HG03457 (cell line): ENCODE data around the gene KIF26A.

ENCODE experiments used
- ATAC-seq: cut with Tn5 transposase; IDR thresholded peaks from one replicate; pipeline ENCODE4 v1.9.1; 2021; ENCODE audit warnings: moderate number of reproducible peaks; ENCODE audit not compliant: unreplicated experiment

Gene KIF26A

GRCh38 chr14:104101086-104101621, 37.2 kb upstream of the KIF26A start:
- no peak for ATAC-seq

DNA sequence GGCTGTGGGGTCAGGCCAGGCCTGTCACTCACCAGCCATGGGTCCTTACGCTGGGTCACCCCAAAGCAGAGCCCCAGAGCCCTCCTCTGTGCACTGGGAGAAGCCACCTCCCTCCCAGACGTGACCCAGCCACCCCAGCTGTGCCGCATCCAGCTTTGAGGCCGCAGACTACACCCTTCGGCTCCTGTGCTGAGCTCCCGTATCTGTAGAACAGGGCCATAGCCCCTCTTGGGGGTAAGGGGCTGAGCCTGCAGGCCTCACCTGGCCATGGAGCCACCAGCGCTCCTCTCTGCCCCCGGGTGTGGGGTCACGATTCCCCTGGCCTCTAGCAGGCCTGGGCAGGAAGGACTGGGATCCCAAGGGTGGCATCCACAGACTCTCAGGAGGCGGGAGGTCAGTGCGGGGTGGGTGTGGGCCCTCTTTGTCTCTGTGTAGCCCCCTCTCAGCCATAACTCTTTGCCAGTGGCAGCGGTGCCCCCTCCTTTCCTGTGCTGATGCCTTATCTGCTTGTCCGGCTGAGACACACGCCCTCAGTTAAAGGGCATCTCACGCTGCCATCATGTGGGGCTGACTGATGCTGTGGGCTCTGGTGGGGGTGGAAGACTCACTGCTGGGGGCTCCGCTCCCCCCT, 36.6 kb upstream of the KIF26A start:
- ATAC-seq, result no peak

- ATAC-seq, result no peak
Observed at GRCh38 chr14:104102282-104102914, 36.0 kb upstream of the KIF26A start.

- ATAC-seq, result no peak
Observed at GRCh38 chr14:104103061-104103445, 35.3 kb upstream of the KIF26A start.

- ATAC-seq, result no peak
Observed at GRCh38 chr14:104103446-104104075, 34.8 kb upstream of the KIF26A start.

GRCh38 chr14:104104076-104104901, 34.1 kb upstream of the KIF26A start:
- ATAC-seq, result no peak

DNA sequence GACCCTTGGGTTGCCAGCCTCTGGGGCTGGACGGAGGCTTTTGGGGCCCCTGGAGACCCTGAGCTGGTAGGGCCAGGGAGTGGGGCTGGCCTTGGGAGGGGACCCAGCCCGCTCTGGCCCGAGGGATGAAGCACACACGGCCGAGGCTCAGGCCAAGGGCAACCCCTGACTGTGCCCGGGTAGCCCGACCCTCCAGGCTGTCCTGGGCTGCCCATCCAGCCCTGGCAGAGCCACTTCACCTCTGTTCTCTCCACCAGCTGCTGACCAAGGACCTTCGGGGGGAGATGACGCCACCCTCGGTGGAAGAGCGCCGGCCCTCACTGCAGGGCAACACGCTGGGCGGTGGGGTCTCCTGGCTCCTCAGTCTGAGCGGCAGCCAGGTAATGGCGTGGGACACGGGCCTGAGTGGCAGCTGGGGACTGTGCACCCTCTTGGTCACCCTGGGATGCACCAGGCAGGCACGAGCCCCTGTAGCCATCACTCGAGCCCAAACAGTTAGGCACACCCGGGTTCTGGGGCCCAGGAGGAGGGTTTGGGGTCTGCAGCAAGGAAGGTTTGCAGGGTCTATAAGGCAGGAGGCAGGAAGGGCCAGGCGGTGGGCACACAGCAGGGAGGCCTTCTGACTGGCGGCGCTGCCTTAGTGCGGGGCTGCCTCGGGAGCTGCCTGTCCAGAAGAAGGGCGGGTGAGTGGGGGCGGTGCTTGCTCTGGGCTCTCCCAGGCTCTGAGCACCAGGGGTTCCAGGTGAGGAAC, 33.1 kb upstream of the KIF26A start:
- no peak for ATAC-seq

DNA sequence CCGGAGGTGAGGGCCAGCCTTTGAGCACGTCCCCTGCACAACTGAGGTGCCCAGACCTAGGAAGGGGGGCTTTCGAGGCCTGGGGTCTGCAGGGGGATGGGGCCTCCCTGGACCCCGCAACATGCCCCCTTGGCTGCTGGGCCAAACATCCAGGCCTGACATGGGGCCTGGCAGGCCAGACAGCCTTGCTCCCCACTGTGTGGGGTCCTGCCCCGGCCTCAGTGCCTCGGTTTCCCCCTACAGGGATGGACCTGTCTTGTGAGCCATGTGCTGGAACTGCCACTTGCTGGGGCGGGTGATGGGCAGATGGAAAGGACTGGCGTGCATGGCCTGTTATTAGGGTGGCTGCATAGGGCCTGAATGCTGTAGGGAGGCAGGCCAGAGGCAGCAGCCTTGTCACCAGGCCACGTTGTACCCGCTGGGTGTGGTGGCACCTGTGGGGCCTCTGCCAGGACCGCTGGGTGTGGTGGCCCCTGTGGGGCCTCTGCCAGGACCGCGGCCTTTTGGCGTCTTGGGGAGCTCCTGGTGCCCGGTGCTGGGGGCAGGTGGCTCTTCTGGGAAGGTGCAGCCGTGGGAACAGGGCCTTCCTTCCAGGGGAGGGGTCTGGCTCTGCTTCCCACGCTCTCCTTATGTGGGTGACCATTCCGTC, 32.4 kb upstream of the KIF26A start:
- ATAC-seq, result no peak

GRCh38 chr14:104106471-104106991, 31.9 kb upstream of the KIF26A start:
- ATAC-seq, result no peak

DNA sequence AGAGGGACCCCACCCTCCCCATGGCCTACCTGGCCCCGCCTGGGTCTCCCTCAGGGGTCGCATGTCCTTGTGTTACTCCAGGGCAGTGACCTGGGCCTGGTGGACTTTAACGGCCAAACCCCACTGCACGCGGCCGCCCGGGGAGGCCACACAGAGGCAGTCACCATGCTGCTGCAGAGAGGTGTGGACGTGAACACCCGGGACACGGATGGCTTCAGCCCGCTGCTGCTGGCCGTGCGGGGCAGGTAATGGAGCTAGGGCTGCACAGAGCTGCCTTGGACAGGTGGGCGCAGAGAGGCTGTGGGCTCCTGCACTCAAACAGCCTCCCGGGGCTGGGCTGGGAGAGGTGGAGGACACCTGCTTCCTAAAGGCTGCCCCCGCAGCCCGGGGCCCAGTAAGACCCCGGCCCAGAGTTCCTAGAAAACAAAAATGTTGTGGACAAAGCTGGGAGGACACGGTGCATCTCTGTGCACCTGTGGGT, 31.2 kb upstream of the KIF26A start:
- ATAC-seq, result no peak

- ATAC-seq, result no peak
Observed at GRCh38 chr14:104107611-104108569, 30.5 kb upstream of the KIF26A start.

DNA sequence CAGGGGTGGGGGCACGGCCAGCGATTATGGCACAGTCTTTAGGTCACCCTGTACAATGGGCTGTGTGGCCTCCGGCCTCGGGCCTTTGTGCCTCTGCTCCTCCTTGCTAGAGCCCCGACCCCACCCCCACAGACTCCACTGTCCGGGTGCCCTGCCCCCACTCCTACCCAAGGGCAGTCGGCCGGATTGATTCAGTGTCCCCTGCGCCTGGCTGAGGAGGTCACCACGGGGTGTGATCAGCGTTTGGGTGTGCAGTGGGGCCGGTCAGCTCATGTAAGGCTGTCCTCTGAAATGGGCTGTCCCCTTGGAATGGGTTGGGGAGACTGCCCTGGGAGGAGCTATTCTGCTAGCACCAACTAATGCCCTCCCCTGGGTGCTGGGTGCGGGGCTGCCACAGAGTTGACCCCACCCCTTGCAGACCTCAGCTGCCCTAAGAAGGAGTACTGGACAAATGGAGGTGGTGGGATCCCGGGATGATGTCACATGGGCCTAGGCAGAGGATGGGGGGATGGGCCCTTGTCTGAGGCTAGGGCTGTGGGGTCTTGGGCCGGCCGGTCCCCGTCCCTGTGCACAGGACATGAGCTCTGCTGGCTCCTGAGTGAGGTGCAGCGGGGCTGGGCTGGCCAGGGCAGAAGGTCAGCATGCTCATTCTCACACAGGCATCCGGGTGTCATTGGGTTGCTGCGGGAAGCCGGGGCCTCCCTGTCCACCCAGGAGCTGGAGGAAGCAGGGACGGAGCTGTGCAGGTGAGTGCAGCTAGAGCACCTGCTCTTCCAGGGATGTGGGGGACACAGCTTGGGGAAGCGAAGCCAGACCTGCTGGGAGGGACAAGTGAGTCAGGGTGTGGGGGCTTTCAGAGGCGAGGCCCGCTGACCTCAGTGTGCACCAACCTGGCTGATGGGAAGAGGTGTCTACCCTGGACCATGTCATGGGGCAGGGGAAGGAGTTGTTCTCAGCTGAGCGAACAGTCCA, 29.5 kb upstream of the KIF26A start:
- ATAC-seq, result no peak

DNA sequence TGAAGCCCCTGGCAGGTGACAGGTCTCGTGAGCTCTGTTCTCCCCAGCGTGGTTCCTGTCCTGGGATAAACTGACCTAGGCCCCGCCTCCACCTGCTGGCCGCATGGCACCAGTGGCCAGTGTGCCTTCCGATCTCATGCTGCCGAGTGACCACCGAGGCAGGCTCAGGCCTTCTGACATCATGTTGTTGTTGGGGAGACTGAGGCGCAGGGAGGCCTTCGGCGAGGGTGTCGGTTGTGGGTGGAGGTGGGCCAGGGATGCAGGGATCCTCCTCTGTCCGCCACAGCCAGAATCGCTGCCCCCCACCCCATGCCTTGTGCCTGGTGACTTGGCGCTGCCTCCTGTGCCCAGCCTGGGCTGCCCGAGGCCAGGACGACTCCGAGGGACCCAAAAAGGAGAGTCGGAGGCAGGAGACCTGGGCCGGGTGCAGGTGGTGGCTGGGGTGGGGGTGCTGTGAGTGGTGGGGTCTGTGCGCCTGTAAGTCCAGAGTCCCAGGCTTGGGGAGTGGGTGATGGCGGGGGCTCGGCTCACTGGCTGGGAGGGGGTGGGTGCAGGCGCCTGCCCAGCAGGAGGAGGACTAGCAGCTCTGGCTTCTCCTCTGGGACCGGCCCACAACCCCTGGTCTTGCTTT, 28.5 kb upstream of the KIF26A start:
- no peak for ATAC-seq

DNA sequence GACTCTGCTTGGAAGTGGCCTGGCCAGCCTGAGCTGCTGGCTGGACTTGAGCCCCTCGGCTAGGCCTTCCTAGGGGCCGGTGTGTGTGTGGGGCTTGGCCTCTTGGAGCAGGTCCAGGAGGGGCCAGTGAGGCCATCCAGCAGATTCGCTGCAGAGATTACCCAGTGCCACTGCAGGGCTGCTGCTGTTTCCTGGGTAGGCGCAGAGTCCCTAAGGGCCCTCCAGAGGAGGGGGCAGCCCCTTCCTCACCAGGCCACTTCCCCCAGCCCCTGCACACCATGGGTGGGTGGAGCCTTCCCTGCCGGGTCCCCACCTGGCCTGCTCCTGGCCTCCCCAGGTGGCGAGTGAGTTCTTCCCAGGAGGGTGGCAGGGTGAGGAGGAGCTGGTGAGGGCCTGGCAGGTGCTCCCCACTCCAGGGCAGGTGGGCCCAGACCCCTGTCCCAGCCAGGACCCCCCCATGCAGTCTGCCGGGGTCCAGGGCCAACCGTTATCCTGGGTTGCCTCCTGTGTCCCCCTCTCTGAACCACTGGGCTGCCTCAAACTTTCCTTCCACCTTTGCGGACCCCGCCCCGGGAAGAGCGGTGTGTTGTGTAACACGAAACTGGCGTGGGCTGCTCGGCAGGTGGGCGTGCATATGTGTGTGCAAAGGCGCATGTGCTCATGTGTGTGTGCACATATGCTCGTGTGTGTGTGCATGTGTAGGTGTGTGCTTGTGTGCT, 27.7 kb upstream of the KIF26A start:
- no peak for ATAC-seq

GRCh38 chr14:104111301-104112112, 26.9 kb upstream of the KIF26A start:
- ATAC-seq, result no peak

GRCh38 chr14:104112113-104112505, 26.3 kb upstream of the KIF26A start:
- no peak for ATAC-seq
